Measurements from ENCODE around the gene B3GNT5.

DNA sequence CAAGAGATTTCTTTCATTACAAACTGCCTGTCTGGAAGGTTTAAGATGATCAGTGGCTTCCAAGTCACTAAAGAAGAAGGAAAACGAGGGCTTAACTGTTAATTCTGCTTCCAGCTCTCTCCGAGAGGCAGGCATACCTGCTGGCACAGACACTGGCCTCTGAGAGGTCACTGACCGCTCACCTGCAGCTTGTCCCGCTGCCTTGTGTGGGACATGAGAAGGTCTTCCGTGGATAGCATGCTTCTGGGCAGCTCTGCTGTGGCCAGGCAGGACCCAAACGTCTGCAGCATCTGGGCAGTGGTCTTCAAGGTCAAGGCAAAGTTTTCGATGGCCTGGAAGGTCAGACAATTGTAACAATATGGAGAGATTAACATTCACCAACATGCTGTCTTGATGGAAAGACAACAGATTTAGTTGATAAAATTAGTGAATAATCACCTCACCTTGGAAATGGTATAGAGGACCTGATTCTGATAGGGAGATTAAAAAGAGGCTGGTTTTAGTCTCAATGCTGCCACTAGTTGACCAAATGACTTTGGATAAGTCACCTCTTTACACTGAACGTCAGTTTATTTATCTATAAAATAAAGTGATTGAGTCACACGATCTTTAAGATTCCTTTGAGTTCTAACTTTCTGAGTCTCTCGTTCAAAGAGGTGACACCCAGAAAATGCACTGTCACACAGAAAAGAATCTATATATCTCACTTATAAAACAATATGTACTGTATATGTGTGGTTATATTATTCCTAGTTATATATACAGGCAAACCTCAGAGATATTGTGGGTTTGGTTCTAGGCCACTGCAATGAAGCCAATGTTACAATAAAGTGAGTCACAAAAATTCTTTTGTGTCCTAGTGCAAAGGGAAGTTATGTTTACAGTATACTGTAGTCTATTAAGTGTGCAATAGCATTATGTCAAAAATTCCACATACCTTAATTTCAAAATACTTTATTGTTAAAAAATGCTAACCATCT, 65.1 kb downstream of the B3GNT5 start:
- TF ChIP-seq POLR2AphosphoS5 (IDR thresholded peaks at IDR 0.05) (no peak), POLR2A (IDR thresholded peaks at IDR 0.05) (no peak)
- TF ChIP-seq, protein P1, sequence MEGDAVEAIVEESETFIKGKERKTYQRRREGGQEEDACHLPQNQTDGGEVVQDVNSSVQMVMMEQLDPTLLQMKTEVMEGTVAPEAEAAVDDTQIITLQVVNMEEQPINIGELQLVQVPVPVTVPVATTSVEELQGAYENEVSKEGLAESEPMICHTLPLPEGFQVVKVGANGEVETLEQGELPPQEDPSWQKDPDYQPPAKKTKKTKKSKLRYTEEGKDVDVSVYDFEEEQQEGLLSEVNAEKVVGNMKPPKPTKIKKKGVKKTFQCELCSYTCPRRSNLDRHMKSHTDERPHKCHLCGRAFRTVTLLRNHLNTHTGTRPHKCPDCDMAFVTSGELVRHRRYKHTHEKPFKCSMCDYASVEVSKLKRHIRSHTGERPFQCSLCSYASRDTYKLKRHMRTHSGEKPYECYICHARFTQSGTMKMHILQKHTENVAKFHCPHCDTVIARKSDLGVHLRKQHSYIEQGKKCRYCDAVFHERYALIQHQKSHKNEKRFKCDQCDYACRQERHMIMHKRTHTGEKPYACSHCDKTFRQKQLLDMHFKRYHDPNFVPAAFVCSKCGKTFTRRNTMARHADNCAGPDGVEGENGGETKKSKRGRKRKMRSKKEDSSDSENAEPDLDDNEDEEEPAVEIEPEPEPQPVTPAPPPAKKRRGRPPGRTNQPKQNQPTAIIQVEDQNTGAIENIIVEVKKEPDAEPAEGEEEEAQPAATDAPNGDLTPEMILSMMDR (IDR thresholded peaks at IDR 0.05), result no peak

Measured in breast epithelium (tissue), 3 donors.